Natural killer cell treated with Interleukin-12 subunit alpha and Interleukin-12 subunit beta and Interleukin-15 and Interleukin-18, amount 100 ng/mL, for 72 hours (primary cell): ENCODE measurements around the gene GTF2F1. TPM values are rescaled to one million over a fixed set of nuclear protein-coding genes. Genes with fewer than 3 reads are reported as not detected.

Experiments
- ATAC-seq, 2 donors: fragments of 150-1000 bp; cut with Tn5 transposase in 1 of 2; sonication (Bioruptor Pico), chemical (Tn5 transposase) in 1 of 2; 2 replicates each; pipeline ENCODE4 v1.10.0; 2021
- DNase-seq: peaks from one replicate; pipeline ENCODE4 v3.0.0; 2022; ENCODE audit warnings: low spot score
- H3K27ac Mint-ChIP-seq, 2 donors: 1 replicate in 1 of 2; 2 replicates in 1 of 2; pipeline ENCODE4 v1.8.0; 2022; ENCODE audit warnings: mixed read lengths in 2 of 2, mild to moderate bottlenecking in 1 of 2, moderate library complexity in 1 of 2
- H3K27me3 Mint-ChIP-seq, 2 donors: 1 replicate in 1 of 2; 2 replicates in 1 of 2; pipeline ENCODE4 v1.8.0; 2022; ENCODE audit warnings: mixed read lengths in 2 of 2
- H3K36me3 Mint-ChIP-seq: one replicate; pipeline ENCODE4 v1.8.0; 2022; ENCODE audit warnings: mixed read lengths
- H3K4me1 Mint-ChIP-seq, 2 donors: 1 replicate in 1 of 2; 2 replicates in 1 of 2; pipeline ENCODE4 v1.8.0; 2022; ENCODE audit warnings: low read depth in 2 of 2, mixed read lengths in 2 of 2, mild to moderate bottlenecking in 1 of 2
- H3K4me3 Mint-ChIP-seq: one replicate; pipeline ENCODE4 v1.8.0; 2022; ENCODE audit warnings: mixed read lengths
- H3K9me3 Mint-ChIP-seq: 2 replicates; pipeline ENCODE4 v1.8.0; 2022; ENCODE audit warnings: mixed read lengths
- total RNA-seq, 2 donors: library from RNA; stranded (reverse); gene quantifications; one replicate each; pipeline ENCODE4 v1.2.3, GENCODE V29; 2022

The GTF2F1 gene
- total RNA-seq, 2 donors from 2014 or later = 71.1 to 72.6 TPM

- no peak for DNase-seq
- no peak for ATAC-seq
- no peaks in the 10 kb centered on the region for H3K9me3 Mint-ChIP-seq
- no peaks in the 10 kb centered on the region for H3K27me3 Mint-ChIP-seq
- H3K4me3 Mint-ChIP-seq = no peak overlapping the region
- H3K36me3 Mint-ChIP-seq = no peaks in the 10 kb centered on the region
- no peak overlapping the region for H3K27ac Mint-ChIP-seq
- H3K4me1 Mint-ChIP-seq = no peaks in the 10 kb centered on the region
These were observed 49.5 kb downstream of the GTF2F1 start for GRCh38 chr19:6343462-6343861.

GRCh38 chr19:6340493-6341201, 52.3 kb downstream of the GTF2F1 start:
- Mint-ChIP-seq H3K4me3 (no peak overlapping the region), H3K27me3 (no peaks in the 10 kb centered on the region), H3K36me3 (no peaks in the 10 kb centered on the region), H3K4me1 (no peaks in the 10 kb centered on the region), H3K9me3 (no peaks in the 10 kb centered on the region), H3K27ac (no peak overlapping the region)
- DNase-seq (no peak), ATAC-seq (no peak)

GRCh38 chr19:6334490-6335285, 58.3 kb downstream of the GTF2F1 start:
- no peaks in the 10 kb centered on the region for H3K27me3 Mint-ChIP-seq

DNA sequence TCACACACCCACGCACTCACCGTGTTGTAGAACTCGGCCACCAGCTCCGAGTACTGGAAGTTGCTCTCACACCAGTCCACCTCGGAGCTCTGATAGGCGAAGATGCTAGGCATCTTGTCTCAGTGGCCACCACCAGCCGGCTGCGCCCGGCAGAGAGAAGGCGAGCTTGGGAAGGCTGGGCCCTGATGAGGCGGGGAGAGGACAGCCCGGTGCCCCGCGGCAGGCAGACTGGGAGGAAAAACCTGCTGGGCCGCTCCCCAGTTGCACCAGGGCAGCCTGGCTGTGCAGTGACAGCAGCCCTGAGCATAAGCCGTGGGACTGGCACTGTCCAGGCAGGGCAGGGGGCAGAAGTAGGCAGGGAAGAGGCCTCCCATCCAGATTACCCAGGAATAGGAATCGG, 59.5 kb downstream of the GTF2F1 start, which contains the start of gene ACER1:
Gene ACER1, minus strand, starts transcription at position 174 of the 400 bp plus-strand sequence. Its CDS starts 61 bp downstream, at position 113.
- ATAC-seq (no peak), DNase-seq (no peak)
- no peaks in the 10 kb centered on the region for H3K9me3 Mint-ChIP-seq
- H3K4me1 Mint-ChIP-seq = no peaks in the 10 kb centered on the region
- no peaks in the 10 kb centered on the region for H3K36me3 Mint-ChIP-seq
- no peaks in the 10 kb centered on the region for H3K27me3 Mint-ChIP-seq
- H3K4me3 Mint-ChIP-seq = no peak within 1 kb of the TSS
- no peak within 1 kb of the TSS for H3K27ac Mint-ChIP-seq

More at GRCh38 chr19:6334490-6335285, 58.3 kb downstream of the GTF2F1 start:
- Mint-ChIP-seq H3K9me3 (no peaks in the 10 kb centered on the region), H3K27ac (no peak overlapping the region), H3K4me1 (no peaks in the 10 kb centered on the region), H3K36me3 (no peaks in the 10 kb centered on the region), H3K4me3 (no peak overlapping the region)
- ATAC-seq = no peak
- no peak for DNase-seq

Other genes starting within 250 kb of the GTF2F1 start
- 100 to 1,000 TPM in 1 of 2 donors, 10 to 100 TPM in 1; 44.7 to 104 TPM for gene MLLT1, start 113.2 kb downstream of the GTF2F1 start, total RNA-seq
- gene ACER1, start 59.6 kb downstream of the GTF2F1 start, total RNA-seq = not detected
- 100 to 1,000 TPM; 115 to 146 TPM for gene CLPP, start 31.6 kb downstream of the GTF2F1 start, total RNA-seq
- gene ALKBH7, start 20.4 kb downstream of the GTF2F1 start, total RNA-seq = 10 to 100 TPM; 29.2 to 31.3 TPM
- 1 to 10 TPM; 1.8 to 1.9 TPM for gene PSPN, start 17.2 kb downstream of the GTF2F1 start, total RNA-seq
- 100 to 1,000 TPM; 260 to 386 TPM for gene KHSRP, start 31.6 kb upstream of the GTF2F1 start, total RNA-seq
- gene SLC25A41, start 40.6 kb upstream of the GTF2F1 start, total RNA-seq = not detected
- 10 to 100 TPM in 1 of 2 donors, 1 to 10 TPM in 1; 5.4 to 10.5 TPM for gene SLC25A23, start 66.6 kb upstream of the GTF2F1 start, total RNA-seq
- not detected for gene CRB3, start 71.1 kb upstream of the GTF2F1 start, total RNA-seq
- 100 to 1,000 TPM in 1 of 2 donors, 10 to 100 TPM in 1; 73.6 to 131 TPM for gene DENND1C, start 88.6 kb upstream of the GTF2F1 start, total RNA-seq
- 1 to 10 TPM; 1.4 to 3.2 TPM for gene TUBB4A, start 109.1 kb upstream of the GTF2F1 start, total RNA-seq
- gene TNFSF9, start 137.9 kb upstream of the GTF2F1 start, total RNA-seq = 1 to 10 TPM; 3.4 to 3.8 TPM
- 10 to 100 TPM; 10.6 to 26.1 TPM for gene CD70, start 198.0 kb upstream of the GTF2F1 start, total RNA-seq